Loucy (cell line): ENCODE data around the gene POLR1D.
A peak's percentile ranks its signal among the peaks of the same experiment; 100 is the strongest.

Experiments
- H2AFZ ChIP-seq: fragments of 200-600 bp; sonication (generic); 2 replicates; pipeline ENCODE4 v1.6.0; 2016; ENCODE audit warnings: antibody characterized with exemption, mild to moderate bottlenecking, low read length, moderate library complexity
- H3F3A ChIP-seq: fragments of 200-600 bp; 2 replicates; pipeline ENCODE4 v1.6.0; 2016; ENCODE audit warnings: antibody characterized with exemption, low read depth, mild to moderate bottlenecking
- H3K27me3 ChIP-seq: fragments of 200-600 bp; sonication (generic); 2 replicates; pipeline ENCODE4 v1.6.1; 2014; ENCODE audit warnings: low read length, mild to moderate bottlenecking; ENCODE audit not compliant: insufficient read depth, poor library complexity, severe bottlenecking
- H3K36me3 ChIP-seq: fragments of 200-600 bp; sonication (generic); 2 replicates; pipeline ENCODE4 v1.6.1; 2016; ENCODE audit warnings: low read length; ENCODE audit not compliant: insufficient read depth
- H3K4me1 ChIP-seq: fragments of 200-600 bp; sonication (generic); 2 replicates; pipeline ENCODE4 v1.5.1; 2014; ENCODE audit warnings: low read length, mild to moderate bottlenecking; ENCODE audit not compliant: insufficient read depth, poor library complexity, severe bottlenecking
- H3K4me2 ChIP-seq: fragments of 200-600 bp; sonication (generic); 2 replicates; pipeline ENCODE4 v1.6.0; 2014; ENCODE audit warnings: antibody characterized with exemption, low read length, low read depth, mild to moderate bottlenecking; ENCODE audit not compliant: poor library complexity, severe bottlenecking
- H3K4me3 ChIP-seq: fragments of 200-600 bp; sonication (generic); 2 replicates; pipeline ENCODE4 v1.5.1; 2014; ENCODE audit warnings: low read length, mild to moderate bottlenecking, mixed read lengths; ENCODE audit not compliant: poor library complexity, severe bottlenecking
- H3K79me2 ChIP-seq: fragments of 200-600 bp; sonication (generic); 2 replicates; pipeline ENCODE4 v1.6.1; 2014; ENCODE audit warnings: low read length; ENCODE audit not compliant: insufficient read depth
- H3K9ac ChIP-seq: fragments of 200-600 bp; sonication (generic); 2 replicates; pipeline ENCODE4 v1.6.0; 2014; ENCODE audit warnings: mild to moderate bottlenecking, low read depth, low read length, moderate library complexity; ENCODE audit not compliant: poor library complexity, severe bottlenecking
- H3K9me2 ChIP-seq: fragments of 200-600 bp; sonication (generic); replicated peaks from 2 replicates; pipeline ENCODE4 v1.6.1; 2016; ENCODE audit warnings: low read depth, low read length, mixed read lengths
- H3K9me3 ChIP-seq: fragments of 200-600 bp; sonication (generic); 2 replicates; pipeline ENCODE4 v1.6.1; 2014; ENCODE audit warnings: mild to moderate bottlenecking, antibody characterized with exemption, low read length, low read depth; ENCODE audit not compliant: insufficient read depth
- H4K20me1 ChIP-seq: fragments of 200-600 bp; sonication (generic); 2 replicates; pipeline ENCODE4 v1.6.0; 2014; ENCODE audit warnings: antibody characterized with exemption, low read length, mild to moderate bottlenecking; ENCODE audit not compliant: insufficient read depth, poor library complexity, severe bottlenecking
- EZH2phosphoT487 ChIP-seq: fragments of 200-600 bp; IDR thresholded peaks from 2 replicates; pipeline ENCODE4 v1.6.1; 2018; ENCODE audit warnings: antibody characterized with exemption, mild to moderate bottlenecking, moderate library complexity, borderline replicate concordance
- TF ChIP-seq, protein P1 (sequence below): fragments of 200-600 bp; sonication (generic); conservative IDR thresholded peaks from 2 replicates; pipeline ENCODE4 v1.5.1; 2014; ENCODE audit warnings: mild to moderate bottlenecking, antibody characterized with exemption, low read length

Gene POLR1D

DNA sequence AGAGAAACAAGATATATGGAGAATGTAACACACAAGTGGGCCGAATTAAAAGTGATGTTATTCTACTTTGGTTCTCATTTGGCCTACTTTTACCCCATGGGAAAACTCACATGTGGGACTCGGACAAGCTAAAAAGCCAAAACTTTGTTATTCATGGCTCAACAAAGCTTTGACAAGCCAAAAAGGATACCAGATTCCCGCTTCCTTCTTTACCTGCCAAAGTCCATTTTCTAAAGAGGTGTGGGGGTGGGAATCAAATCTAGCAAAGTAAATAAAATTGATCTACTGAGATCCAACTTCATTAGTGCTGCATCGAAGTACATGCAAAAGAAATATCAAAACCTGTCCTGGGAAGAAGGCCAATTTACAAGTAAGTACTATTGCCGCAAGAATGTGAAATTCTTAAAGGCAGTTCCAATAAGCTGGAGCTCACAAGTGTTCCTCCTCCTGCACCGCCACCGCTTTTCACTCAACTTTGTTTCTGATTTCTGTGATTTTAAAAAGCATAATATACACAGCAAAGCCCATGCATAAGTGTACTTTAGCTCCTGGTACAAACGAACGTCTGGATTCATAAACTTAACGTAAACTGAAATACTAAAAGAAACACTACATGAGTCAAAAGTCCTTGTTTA is 2.5 kb upstream of the POLR1D start:
- H3F3A ChIP-seq = no peaks in the 10 kb centered on the region
- H3K27me3 ChIP-seq = no peaks in the 10 kb centered on the region
- TF ChIP-seq, protein P1, sequence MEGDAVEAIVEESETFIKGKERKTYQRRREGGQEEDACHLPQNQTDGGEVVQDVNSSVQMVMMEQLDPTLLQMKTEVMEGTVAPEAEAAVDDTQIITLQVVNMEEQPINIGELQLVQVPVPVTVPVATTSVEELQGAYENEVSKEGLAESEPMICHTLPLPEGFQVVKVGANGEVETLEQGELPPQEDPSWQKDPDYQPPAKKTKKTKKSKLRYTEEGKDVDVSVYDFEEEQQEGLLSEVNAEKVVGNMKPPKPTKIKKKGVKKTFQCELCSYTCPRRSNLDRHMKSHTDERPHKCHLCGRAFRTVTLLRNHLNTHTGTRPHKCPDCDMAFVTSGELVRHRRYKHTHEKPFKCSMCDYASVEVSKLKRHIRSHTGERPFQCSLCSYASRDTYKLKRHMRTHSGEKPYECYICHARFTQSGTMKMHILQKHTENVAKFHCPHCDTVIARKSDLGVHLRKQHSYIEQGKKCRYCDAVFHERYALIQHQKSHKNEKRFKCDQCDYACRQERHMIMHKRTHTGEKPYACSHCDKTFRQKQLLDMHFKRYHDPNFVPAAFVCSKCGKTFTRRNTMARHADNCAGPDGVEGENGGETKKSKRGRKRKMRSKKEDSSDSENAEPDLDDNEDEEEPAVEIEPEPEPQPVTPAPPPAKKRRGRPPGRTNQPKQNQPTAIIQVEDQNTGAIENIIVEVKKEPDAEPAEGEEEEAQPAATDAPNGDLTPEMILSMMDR = no peak
- TF ChIP-seq EZH2phosphoT487 = no peak
- H3K9ac ChIP-seq = peak overlapping the region; percentile 81
- peak overlapping the region; percentile 96 for H3K4me2 ChIP-seq
- H3K9me2 ChIP-seq = no peaks in the 10 kb centered on the region
- no peaks in the 10 kb centered on the region for H3K36me3 ChIP-seq
- H3K4me3 ChIP-seq = peak overlapping the region; percentile 89
- H4K20me1 ChIP-seq = peaks cover 59% of the 10 kb centered on the region
- peaks cover 90% of the 10 kb centered on the region for H3K79me2 ChIP-seq
- peak overlapping the region; percentile 60; the same call in 1 of the 2 replicates for H2AFZ ChIP-seq
- peaks cover 58% of the 10 kb centered on the region for H3K4me1 ChIP-seq
- no peaks in the 10 kb centered on the region for H3K9me3 ChIP-seq

DNA sequence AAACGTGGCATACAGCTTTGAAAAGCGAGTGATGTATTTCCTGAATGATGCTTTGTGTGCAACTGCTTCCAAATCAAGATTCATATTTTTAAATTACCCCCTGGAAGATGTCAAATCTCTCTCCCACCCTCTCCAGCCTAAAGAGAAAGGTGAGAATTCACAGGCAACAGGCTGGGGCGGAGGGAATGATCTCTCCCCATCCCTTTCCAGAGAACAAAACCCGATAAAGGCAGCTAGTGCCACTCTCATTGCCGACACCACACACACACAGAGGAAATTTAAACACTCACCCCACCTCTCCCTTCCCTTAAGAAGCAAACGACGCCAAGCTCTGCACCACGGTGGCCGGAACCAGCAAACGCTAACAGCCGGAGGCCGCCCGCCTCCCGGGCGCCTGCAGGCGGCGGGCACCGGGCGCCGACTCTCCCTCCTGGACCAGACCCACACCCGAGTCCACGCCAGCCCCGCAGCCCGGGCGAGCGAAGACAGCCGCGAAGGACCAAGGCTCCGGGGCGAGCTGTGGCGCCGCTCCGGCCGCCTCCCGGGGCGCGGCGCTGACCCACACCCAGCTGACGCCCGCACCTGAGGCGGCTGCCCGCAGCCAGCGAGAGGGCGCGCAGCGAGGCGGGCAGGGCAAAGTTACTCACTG is 1.8 kb upstream of the POLR1D start:
- H3K4me3 ChIP-seq = peak overlapping the region; percentile 89
- H3K9me2 ChIP-seq = no peaks in the 10 kb centered on the region
- H2AFZ ChIP-seq = peak overlapping the region; percentile 60
- no peaks in the 10 kb centered on the region for H3K36me3 ChIP-seq
- no peaks in the 10 kb centered on the region for H3K27me3 ChIP-seq
- peaks cover 63% of the 10 kb centered on the region for H3K4me1 ChIP-seq
- peak overlapping the region; percentile 81 for H3K9ac ChIP-seq
- H3F3A ChIP-seq = no peaks in the 10 kb centered on the region
- H3K9me3 ChIP-seq = no peaks in the 10 kb centered on the region
- peaks cover 90% of the 10 kb centered on the region for H3K79me2 ChIP-seq
- H3K4me2 ChIP-seq = peak overlapping the region; percentile 96
- TF ChIP-seq, protein P1 = peak; percentile 30
- TF ChIP-seq EZH2phosphoT487 = no peak
- H4K20me1 ChIP-seq = peaks cover 61% of the 10 kb centered on the region

DNA sequence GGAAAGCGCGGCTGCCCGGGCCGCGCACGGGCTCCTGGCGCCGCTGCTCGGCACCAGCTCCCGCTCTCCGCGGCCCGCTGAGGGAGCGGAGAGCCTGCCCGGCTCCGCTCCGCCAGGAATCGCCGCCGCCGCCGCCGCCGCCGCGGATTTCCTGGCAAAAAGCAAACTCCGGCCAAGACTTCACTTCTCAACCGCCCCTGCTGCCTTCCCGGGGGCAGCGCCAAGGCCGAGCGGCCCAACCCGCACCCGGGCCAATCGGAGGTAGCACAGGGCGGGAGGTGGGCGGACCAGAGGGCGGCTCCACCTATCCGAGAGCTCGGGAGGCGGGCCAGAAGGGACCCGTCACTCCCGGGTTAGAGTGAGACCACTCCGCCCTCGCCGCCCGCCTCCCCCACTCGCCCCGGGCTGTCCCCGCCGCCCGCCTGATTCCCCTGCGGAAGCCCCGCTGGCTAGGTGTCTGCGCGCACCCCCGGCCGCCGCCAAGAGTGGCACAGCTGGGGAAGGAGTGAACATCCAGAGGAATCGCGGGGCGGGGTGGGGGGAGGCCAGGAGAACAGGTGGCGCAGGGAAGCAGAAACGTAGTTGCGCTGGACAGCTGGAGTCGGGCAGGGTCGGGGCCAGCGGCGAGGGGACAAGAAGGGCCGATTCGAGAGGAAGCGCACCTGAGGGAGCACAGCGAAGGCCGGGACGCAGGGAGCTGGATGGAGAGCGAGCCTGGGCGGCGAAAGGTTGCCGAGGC is 1.1 kb upstream of the POLR1D start, which contains the start of gene LNX2:
Gene LNX2, minus strand, starts transcription at position 153 of the 739 bp plus-strand sequence. CDS start 38,826 bp downstream, outside the sequence.
- Histone ChIP-seq H2AFZ (peak within 1 kb of the TSS; percentile 81), H3F3A (no peaks in the 10 kb centered on the region), H4K20me1 (peaks cover 64% of the 10 kb centered on the region), H3K9ac (peak within 1 kb of the TSS; percentile 86), H3K4me2 (peak within 1 kb of the TSS; percentile 96), H3K27me3 (no peaks in the 10 kb centered on the region), H3K4me1 (peaks cover 70% of the 10 kb centered on the region), H3K4me3 (peak within 1 kb of the TSS; percentile 89), H3K36me3 (no peaks in the 10 kb centered on the region), H3K9me3 (no peaks in the 10 kb centered on the region), H3K79me2 (peaks cover 90% of the 10 kb centered on the region), H3K9me2 (no peaks in the 10 kb centered on the region)
- TF ChIP-seq, protein P1 = no peak
- TF ChIP-seq EZH2phosphoT487 = no peak
